Limb (tissue), 2 donors: ENCODE data around the gene AVL9.
"Not testable (repeated sequence)": the region's sequence is repeated elsewhere in the genome, so short reads cannot be mapped to it uniquely, and the experiment has no call there.

Experiments used
- DNase-seq, 2 donors: peaks; one replicate each; pipeline ENCODE4 v3.0.0-alpha.2; 2016; ENCODE audit errors: extremely low spot score in 2 of 2

AVL9 gene

DNA sequence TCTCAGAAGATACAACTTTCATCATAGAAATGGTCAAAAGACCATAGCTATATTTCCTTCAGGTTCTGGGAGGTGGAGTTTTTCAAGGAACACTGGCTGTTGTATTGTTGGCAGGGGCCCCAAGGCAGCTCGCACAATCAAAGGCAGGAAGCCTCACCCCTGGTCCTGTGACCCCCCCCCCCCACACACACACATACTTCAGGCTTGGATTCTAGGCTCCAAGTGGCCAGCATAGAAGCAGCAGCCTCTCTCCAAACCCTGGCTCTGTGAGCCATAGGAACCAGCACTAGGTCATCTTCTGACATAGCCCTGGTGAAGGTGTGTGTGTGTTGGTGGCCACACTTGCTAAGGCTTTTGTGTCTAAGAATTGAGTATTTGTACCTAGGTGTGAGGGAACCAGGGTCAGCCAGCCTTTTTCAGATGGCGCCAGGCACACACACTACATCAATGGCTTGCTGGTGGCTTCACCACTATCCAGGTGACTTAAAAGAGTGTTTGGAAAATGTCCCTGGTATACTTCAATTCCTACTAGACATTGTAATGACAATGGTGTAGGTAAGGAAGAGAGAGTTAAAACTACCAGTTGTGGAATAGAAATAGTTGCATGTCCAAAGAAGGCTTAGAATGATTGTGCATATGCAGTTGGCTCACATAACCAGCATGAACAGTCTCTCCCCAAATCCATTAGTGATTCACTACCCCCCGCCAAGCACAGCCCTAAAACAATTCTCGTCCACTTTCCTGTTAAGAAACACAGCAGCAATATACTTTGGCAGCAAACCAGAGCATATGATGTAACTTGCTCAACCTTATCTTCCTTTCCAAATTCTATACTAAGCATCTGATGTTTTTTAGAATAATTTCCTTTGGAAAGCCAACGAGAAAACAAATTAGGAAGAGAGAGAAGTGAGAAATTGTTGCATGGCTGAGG, 91.3 kb downstream of the AVL9 start:
- DNase-seq = peak in 1 of 2 donors; percentile 52

DNA sequence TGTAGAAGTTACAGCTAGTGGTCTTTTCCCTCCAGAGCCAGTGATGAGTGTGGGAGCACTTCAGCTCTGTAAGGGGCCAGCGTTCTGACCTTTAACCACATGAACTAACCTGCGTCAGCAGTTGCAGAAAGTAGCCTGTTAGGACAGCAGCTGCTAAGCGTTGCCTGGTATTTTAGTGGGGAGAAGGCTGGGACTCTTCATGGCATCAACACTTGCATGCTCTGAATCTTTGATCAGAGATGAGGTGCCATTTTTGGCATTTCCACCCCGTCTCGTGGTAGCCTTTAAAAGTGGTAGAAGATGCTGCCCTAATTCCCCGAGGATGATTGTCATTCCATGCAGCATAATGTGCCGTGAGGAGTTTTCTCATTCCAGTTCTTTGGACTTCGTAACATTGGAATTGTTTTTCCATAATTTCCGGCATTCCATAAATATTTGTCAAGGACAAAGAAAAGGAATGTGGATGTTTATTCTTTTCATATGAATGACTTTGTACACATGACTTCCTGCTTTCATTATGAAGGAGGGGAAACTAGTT, 92.2 kb downstream of the AVL9 start:
- no peak for DNase-seq

DNA sequence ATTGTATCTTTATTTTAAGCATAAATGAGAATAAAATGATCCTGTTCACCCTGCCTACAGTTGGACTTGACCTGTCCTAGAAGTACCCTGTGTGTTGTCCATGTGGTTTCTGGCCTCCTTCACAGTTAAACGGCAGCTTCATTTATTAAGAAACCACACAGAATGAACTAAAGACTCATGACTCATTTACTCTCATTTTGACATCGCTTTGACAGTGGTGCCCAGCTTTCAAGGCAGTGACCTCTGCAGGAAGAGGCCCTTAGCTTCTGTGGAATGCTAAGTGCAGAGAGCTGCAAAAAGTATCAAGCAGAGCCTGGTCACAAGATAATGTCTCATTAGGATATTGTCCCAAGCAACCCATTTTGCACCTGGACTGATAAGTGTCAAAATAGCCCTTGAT, 93.4 kb downstream of the AVL9 start:
- DNase-seq = no peak

DNA sequence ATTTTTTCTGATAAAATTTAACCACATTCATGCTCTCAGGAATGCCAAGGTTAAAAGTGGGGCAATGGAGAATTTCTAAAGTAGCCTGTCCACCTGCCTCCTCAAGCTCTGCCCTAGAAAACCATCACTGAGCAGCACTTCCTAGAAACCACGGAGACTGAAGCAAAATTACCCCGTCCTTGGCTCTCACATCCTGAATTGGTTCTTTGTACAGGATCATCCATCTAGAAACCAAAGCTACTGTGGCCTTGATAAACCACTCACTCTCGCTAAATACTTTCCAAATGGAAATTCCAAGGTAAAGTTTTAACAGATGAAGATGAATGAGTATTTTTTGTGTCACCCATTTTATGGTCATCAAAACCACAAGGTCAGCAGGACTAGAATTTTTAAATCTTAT, 96.6 kb downstream of the AVL9 start:
- no peak for DNase-seq

GRCh38 chr7:32592701-32593100, 97.4 kb downstream of the AVL9 start:
- no peak for DNase-seq

GRCh38 chr7:32594965-32595490, 99.7 kb downstream of the AVL9 start:
- DNase-seq = no peak

DNA sequence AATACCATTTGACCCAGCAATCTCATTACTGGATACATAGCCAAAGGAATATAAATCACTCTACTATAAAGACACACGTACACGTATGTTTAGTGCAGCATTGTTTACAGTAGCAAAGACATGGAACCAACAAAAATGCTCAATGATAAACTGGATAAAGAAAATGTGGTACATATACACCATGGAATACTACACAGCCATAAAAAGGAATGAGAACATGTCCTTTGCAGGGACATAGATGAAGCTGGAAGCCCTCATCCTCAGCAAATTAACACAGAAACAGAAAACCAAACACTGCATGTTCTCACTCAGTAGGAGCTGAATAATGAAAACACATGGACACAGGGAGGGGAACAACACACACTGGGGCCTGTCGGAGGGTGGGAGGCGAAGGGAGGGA, 105.9 kb downstream of the AVL9 start:
- DNase-seq = not testable (repeated sequence)

DNA sequence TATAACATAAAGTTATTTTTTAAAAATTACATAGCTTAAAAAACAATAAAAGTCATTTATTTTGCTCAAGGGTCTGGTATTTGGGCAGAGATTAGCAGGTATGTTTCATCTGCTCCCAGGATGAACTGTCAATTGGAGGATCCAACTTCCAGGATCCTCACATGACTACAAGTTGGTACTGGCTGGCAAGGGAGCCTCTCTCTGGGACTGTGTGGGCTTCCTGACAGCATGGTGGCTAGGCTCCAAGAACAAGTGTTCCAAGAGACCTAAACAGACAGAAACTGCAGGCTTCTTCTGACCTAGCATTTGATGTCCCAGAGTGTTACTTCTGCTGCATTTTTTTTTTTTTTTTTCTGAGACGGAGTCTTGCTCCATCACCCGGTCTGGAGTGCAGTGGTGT, 107.2 kb downstream of the AVL9 start:
- no peak for DNase-seq

- not testable (repeated sequence) for DNase-seq
Observed at GRCh38 chr7:32603492-32603891, 108.2 kb downstream of the AVL9 start.

DNA sequence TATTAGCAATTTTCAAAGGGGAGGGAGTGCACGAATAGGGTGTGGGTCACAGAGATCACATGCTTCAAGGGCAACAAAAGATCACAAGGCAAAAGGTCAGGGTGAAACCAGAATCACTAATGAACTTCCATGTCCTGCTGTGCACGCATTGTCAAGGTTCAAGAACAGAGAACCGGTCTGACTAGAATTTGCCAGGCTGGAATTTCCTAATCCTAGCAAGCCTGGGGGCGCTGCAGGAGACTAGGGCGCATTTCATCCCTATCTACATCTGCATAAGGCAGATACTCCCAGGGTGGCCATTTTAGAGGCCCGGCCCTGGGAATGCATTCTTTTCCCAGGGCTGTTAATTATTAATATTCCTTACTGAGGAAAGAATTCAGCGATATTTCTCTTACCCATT, 108.8 kb downstream of the AVL9 start:
- not testable (repeated sequence) for DNase-seq

DNA sequence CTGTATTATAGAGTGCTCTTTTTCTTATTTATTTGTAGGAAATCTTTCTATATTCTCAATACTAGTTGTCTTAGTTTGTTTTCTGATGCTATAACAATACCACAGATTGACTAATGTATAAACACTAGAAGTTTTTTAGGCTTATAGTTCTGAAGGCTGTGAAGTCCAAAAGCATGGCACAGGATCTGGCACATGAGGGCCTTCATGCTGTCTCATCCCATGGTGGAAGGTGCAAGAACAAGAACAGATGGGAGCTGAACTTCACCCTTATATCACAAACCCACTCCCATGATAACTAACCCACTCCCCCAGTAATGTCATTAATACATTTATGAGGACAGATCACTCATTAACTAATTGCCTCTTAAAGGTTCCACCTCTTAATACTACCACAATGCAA, 109.7 kb downstream of the AVL9 start:
- DNase-seq = no peak

DNA sequence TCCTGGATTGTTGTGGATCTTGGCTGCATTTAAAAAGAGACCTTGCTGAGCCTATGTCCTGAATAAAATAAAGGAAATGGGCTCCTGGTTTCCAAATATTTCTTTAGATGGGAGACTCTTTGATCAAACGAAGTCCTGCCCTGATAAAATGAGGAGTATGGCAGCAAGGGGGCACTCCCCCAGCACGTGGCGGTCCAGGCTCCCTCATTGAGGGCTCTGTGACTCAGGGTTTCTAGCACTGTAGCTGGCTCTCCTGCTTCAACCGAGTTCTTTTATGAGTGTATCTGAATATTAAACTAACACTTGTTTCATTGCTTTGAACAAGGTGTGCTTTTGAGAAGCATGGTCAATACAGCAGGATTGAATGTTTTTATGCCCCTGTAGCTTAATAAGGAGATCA, 114.2 kb downstream of the AVL9 start:
- no peak for DNase-seq

GRCh38 chr7:32611201-32612099, 116.2 kb downstream of the AVL9 start:
- peak in 1 of 2 donors; percentile 31 for DNase-seq

GRCh38 chr7:32616625-32617024, 121.3 kb downstream of the AVL9 start:
- DNase-seq = no peak

DNA sequence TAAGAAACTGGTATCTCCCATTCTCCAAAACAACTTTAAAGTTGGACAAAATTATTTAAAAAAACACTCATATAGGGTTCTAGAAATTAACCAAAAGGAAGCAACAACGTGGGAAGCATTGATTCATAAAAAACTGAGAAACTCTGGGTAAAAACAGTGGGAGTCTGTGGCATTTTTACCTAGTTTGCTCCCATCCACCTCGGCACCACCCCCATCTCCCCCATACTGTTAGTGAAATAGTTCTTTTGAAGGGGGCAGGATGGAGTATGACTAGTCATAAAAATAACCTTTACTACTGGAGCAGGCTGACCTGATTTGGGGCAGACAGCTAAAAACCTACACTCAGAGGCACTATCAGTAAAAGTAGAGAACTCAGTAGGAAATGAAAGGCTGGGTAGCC, 123.2 kb downstream of the AVL9 start:
- DNase-seq = no peak

DNA sequence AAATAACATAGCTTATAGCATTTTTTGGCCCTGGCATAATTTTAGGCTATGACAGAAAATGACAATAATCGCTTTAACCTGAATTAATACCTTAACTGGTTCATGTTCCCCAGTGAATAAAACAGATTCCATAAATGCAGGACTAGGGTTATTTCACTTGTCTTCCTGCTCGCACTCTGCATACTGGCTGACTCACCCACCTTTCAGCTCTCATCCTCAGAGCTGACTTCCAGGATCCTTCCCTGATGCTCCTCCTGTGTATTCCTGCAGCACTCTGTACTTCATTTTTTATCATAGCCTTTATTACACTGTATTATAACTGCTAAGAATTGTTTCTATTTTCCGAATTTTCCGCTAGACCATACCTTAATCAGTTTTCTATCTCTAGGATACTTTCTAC, 123.7 kb downstream of the AVL9 start:
- DNase-seq = no peak

- DNase-seq = not testable (repeated sequence)
Observed at GRCh38 chr7:32619416-32619815, 124.1 kb downstream of the AVL9 start.

DNA sequence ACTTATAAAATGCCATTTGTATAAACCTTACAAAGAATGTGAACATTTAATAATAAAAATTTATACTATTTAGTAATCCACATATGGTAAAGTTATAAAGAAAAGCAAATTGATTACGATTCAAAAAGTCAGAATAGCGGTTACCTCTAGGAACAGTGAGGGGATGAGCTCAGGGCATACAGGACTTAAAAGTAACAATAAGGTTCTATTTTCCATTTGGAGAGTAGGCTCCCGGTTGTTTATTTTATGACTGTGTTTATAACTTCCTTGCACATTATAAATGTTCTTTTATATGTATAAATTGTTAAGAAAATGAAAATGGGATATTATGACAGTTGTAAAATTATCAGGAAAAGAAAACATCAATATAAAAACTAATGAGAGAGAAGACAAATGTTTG, 135.7 kb downstream of the AVL9 start:
- no peak for DNase-seq

GRCh38 chr7:32631590-32632497, 136.6 kb downstream of the AVL9 start:
- DNase-seq = not testable (repeated sequence)

DNA sequence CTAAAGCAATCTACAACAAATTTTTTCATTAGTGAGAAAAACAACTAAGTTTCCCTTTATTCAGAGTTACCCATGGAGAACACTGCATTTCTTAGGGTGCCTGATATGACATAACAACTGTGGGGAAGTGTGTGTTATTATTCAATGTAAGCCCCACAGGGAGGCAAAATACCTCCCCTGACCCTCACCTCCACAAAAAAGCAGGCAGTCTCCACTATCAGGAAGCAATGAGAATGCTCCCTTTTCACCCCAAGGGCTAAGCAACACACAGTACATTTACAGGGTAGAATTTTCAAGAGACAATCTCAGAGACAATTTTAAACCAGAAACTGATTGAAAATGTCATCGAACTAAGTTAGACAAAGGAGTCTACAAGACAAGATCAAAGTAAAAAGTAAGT, 138.2 kb downstream of the AVL9 start:
- not testable (repeated sequence) for DNase-seq
